Activated B cell treated with CpG ODN at 0.5 μM for 24 hours (primary cell): ENCODE results near the gene LRRC4C. TPM values are rescaled to one million over a fixed set of nuclear protein-coding genes. Genes with fewer than 3 reads are reported as not detected.
"Not testable (repeated sequence)": the region's sequence is repeated elsewhere in the genome, so short reads cannot be mapped to it uniquely, and the experiment has no call there.

Experiments used
- ATAC-seq: fragments of 200-7000 bp; cut with Tn5 transposase; one replicate; pipeline ENCODE4 v1.10.0; 2021; ENCODE audit warnings: low read depth, mild to moderate bottlenecking, moderate library complexity
- CTCF ChIA-PET: fragments of 350-600 bp; sonication (Branson Sonifier 250); formaldehyde crosslinking; loops from one replicate; lab custom pipeline; 2021; ENCODE audit warnings: antibody characterized with exemption; lab: Charles Lee
- POLR2A ChIA-PET: fragments of 350-600 bp; sonication (Branson Sonifier 250); formaldehyde crosslinking; loops from one replicate; lab custom pipeline; 2021; ENCODE audit warnings: antibody characterized with exemption; lab: Charles Lee
- DNase-seq: peaks from one replicate; pipeline ENCODE4 v3.0.0; 2022
- H3K27ac Mint-ChIP-seq: one replicate; pipeline ENCODE4 v1.8.0; 2020; ENCODE audit warnings: mixed read lengths
- H3K27me3 Mint-ChIP-seq: one replicate; pipeline ENCODE4 v1.8.0; 2021; ENCODE audit warnings: mixed read lengths
- H3K36me3 Mint-ChIP-seq: one replicate; pipeline ENCODE4 v1.8.0; 2021; ENCODE audit warnings: low read depth, mixed read lengths
- H3K4me1 Mint-ChIP-seq: one replicate; pipeline ENCODE4 v1.8.0; 2021; ENCODE audit warnings: mixed read lengths
- H3K4me3 Mint-ChIP-seq: one replicate; pipeline ENCODE4 v1.8.0; 2020; ENCODE audit warnings: mild to moderate bottlenecking, mixed read lengths
- H3K9me3 Mint-ChIP-seq: one replicate; pipeline ENCODE4 v1.8.0; 2020; ENCODE audit warnings: mixed read lengths
- intact Hi-C: fragments of 100-400 bp; cut with micrococcal nuclease; formaldehyde crosslinking; loops from one replicate; pipeline ENCODE4 v1.15.1; 2024
- total RNA-seq: library from RNA; stranded (reverse); gene quantifications from 2 replicates; pipeline ENCODE4 v1.2.3, GENCODE V29; 2022
- TF ChIP-seq, protein P1 (sequence below): fragments of 200-600 bp; IDR thresholded peaks from one replicate; pipeline ENCODE4 v1.8.0; 2022; ENCODE audit warnings: antibody characterized with exemption, mild to moderate bottlenecking

LRRC4C gene
- total RNA-seq, 1 donor from 2014 or later, result not detected

DNA sequence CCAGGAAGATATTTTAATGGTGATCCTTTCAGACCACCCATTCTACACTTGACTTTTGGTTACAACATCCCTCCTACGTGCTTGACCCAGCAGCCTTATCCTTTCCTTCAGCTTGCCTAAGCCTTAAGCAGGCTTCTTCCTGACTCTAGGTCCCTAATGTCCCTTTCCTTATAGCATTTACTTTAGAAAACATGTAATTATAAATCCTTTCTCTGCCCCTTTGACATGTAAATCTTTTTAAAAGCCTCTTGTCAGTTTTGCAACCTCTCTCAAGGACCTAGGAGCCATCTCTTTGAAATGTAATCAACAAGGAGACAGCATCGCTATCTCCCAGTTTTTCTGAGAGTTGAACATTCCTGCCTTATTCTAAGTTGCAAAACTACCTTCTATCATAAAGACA lies 1255.2 kb downstream of the LRRC4C start:
- ATAC-seq (no peak), DNase-seq (no peak)
- Mint-ChIP-seq H3K4me1 (no peaks in the 10 kb centered on the region), H3K9me3 (peaks cover 6% of the 10 kb centered on the region), H3K36me3 (no peaks in the 10 kb centered on the region), H3K27me3 (no peaks in the 10 kb centered on the region), H3K27ac (no peak overlapping the region), H3K4me3 (no peak overlapping the region)
- CTCF ChIA-PET, result no interaction called here
- POLR2A ChIA-PET, result no interaction called here
- intact Hi-C loops, result no loop called here
- TF ChIP-seq, protein P1, sequence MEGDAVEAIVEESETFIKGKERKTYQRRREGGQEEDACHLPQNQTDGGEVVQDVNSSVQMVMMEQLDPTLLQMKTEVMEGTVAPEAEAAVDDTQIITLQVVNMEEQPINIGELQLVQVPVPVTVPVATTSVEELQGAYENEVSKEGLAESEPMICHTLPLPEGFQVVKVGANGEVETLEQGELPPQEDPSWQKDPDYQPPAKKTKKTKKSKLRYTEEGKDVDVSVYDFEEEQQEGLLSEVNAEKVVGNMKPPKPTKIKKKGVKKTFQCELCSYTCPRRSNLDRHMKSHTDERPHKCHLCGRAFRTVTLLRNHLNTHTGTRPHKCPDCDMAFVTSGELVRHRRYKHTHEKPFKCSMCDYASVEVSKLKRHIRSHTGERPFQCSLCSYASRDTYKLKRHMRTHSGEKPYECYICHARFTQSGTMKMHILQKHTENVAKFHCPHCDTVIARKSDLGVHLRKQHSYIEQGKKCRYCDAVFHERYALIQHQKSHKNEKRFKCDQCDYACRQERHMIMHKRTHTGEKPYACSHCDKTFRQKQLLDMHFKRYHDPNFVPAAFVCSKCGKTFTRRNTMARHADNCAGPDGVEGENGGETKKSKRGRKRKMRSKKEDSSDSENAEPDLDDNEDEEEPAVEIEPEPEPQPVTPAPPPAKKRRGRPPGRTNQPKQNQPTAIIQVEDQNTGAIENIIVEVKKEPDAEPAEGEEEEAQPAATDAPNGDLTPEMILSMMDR, result no peak

GRCh38 chr11:40203606-40204005 lies 1255.8 kb downstream of the LRRC4C start:
- Mint-ChIP-seq H3K27me3 (no peaks in the 10 kb centered on the region), H3K4me1 (no peaks in the 10 kb centered on the region), H3K4me3 (no peak overlapping the region), H3K36me3 (no peaks in the 10 kb centered on the region), H3K9me3 (peaks cover 6% of the 10 kb centered on the region), H3K27ac (no peak overlapping the region)
- TF ChIP-seq, protein P1, result no peak
- no peak for DNase-seq
- ChIA-PET POLR2A (no interaction called here), CTCF (no interaction called here)
- ATAC-seq, result no peak
- intact Hi-C loops, result no loop called here

DNA sequence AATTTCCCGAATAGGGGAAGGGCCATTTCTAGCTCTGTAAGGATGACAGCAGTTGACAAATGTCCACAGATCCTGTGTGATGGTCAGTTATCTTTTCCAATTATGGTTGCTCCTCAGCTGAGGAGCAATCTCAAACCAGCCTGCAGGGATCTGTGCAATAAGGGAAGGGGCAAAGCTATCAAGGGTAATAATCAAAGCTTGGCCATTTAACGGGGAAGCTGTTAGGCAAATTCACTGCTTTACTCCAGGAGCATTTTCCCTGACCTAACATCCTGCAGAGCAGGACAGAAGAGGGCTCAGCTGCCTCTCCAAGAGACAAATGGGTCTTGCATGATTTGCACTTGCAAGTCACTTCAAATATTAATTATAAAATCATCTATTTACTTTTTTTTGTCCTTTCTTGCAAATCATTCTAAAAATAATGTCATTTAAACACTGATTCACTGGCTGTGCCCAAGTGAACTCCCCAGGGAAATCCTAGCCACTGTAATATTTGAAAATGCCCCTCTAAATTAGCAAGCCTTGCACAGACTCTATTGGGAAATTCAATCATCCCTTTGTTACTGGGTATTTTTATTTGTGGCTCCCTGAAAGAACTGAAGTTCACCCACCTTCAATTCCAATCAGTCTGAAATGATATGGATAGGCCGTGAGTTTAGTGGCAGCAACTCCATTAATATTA lies 1256.7 kb downstream of the LRRC4C start:
- Mint-ChIP-seq H3K4me1 (no peaks in the 10 kb centered on the region), H3K4me3 (no peak overlapping the region), H3K9me3 (peaks cover 6% of the 10 kb centered on the region), H3K27me3 (no peaks in the 10 kb centered on the region), H3K27ac (no peak overlapping the region), H3K36me3 (no peaks in the 10 kb centered on the region)
- intact Hi-C loops, result no loop called here
- no peak for ATAC-seq
- POLR2A ChIA-PET, result no interaction called here
- no peak for DNase-seq
- TF ChIP-seq, protein P1, result no peak
- CTCF ChIA-PET, result no interaction called here

- intact Hi-C loops, CTCF ChIA-PET, ATAC-seq, H3K27me3 Mint-ChIP-seq, DNase-seq, H3K9me3 Mint-ChIP-seq, H3K27ac Mint-ChIP-seq, H3K4me1 Mint-ChIP-seq, H3K36me3 Mint-ChIP-seq, H3K4me3 Mint-ChIP-seq, POLR2A ChIA-PET: not testable (repeated sequence)
Observed at GRCh38 chr11:40192590-40192989, 1266.9 kb downstream of the LRRC4C start.

- TF ChIP-seq, protein P1, result no peak
- Mint-ChIP-seq H3K4me1 (no peaks in the 10 kb centered on the region), H3K9me3 (peaks cover 4% of the 10 kb centered on the region), H3K27ac (no peak overlapping the region), H3K4me3 (no peak overlapping the region), H3K36me3 (no peaks in the 10 kb centered on the region), H3K27me3 (no peaks in the 10 kb centered on the region)
- DNase-seq, result no peak
- no peak for ATAC-seq
- CTCF ChIA-PET, result no interaction called here
- intact Hi-C loops, result no loop called here
- POLR2A ChIA-PET, result no interaction called here
Observed at GRCh38 chr11:40190294-40190693, 1269.2 kb downstream of the LRRC4C start.

DNA sequence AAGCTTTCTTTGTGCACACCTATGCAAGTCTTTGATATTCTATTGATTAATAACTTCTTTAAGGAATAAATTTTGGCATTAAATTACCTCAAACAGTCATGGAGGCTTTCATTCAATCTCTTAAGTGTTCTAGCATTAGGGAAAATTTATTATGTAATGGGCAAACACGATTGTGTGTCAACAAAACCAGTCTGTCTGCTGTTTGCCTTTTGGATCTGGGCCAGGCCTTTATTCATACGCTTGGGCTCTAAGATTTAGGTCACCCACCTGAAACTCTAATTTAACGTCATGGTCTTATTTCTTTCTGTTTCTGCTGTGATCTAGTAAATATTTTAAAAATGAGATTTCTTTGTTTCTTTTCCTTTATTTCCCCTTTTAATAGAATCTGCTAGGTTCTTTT lies 1270.6 kb downstream of the LRRC4C start:
- ATAC-seq, result no peak
- TF ChIP-seq, protein P1, result no peak

More for the DNA sequence above, 1270.6 kb downstream of the LRRC4C start:
- Mint-ChIP-seq H3K9me3 (peaks cover 4% of the 10 kb centered on the region), H3K4me1 (no peaks in the 10 kb centered on the region), H3K4me3 (no peak overlapping the region), H3K36me3 (no peaks in the 10 kb centered on the region), H3K27ac (no peak overlapping the region), H3K27me3 (no peaks in the 10 kb centered on the region)
- intact Hi-C loops, result no loop called here
- ChIA-PET CTCF (no interaction called here), POLR2A (no interaction called here)
- DNase-seq, result no peak
